Measurements from ENCODE around the gene PBX4.

The PBX4 gene

GRCh38 chr19:19520989-19521388 is 97.5 kb downstream of the PBX4 start:
- TF ChIP-seq, protein P1, sequence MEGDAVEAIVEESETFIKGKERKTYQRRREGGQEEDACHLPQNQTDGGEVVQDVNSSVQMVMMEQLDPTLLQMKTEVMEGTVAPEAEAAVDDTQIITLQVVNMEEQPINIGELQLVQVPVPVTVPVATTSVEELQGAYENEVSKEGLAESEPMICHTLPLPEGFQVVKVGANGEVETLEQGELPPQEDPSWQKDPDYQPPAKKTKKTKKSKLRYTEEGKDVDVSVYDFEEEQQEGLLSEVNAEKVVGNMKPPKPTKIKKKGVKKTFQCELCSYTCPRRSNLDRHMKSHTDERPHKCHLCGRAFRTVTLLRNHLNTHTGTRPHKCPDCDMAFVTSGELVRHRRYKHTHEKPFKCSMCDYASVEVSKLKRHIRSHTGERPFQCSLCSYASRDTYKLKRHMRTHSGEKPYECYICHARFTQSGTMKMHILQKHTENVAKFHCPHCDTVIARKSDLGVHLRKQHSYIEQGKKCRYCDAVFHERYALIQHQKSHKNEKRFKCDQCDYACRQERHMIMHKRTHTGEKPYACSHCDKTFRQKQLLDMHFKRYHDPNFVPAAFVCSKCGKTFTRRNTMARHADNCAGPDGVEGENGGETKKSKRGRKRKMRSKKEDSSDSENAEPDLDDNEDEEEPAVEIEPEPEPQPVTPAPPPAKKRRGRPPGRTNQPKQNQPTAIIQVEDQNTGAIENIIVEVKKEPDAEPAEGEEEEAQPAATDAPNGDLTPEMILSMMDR (IDR thresholded peaks at IDR 0.05): no peak
- no peak for TF ChIP-seq ZFX (IDR thresholded peaks at IDR 0.05; ENCODE audit: borderline replicate concordance)
- no peak overlapping the region for H3K27ac ChIP-seq

- H3K27ac ChIP-seq: peak overlapping the region; percentile 74; the same call in 1 of the 2 replicates
- no peak for TF ChIP-seq ZFX (IDR thresholded peaks at IDR 0.05; ENCODE audit: borderline replicate concordance)
- TF ChIP-seq, protein P1 (IDR thresholded peaks at IDR 0.05): no peak
Measured at GRCh38 chr19:19517235-19517619, 101.3 kb downstream of the PBX4 start.

- TF ChIP-seq, protein P1 (IDR thresholded peaks at IDR 0.05): peak; percentile 14; the same call in 1 of the 2 replicates
- no peak for TF ChIP-seq ZFX (IDR thresholded peaks at IDR 0.05; ENCODE audit: borderline replicate concordance)
- H3K27ac ChIP-seq: peak within 1 kb of the TSS; percentile 74
Measured at GRCh38 chr19:19515642-19516519, 102.6 kb downstream of the PBX4 start, which contains the start of gene NDUFA13. TSS of gene NDUFA13 (plus strand) at chr19:19516225. CDS start at chr19:19516239, 14 bp downstream.

DNA sequence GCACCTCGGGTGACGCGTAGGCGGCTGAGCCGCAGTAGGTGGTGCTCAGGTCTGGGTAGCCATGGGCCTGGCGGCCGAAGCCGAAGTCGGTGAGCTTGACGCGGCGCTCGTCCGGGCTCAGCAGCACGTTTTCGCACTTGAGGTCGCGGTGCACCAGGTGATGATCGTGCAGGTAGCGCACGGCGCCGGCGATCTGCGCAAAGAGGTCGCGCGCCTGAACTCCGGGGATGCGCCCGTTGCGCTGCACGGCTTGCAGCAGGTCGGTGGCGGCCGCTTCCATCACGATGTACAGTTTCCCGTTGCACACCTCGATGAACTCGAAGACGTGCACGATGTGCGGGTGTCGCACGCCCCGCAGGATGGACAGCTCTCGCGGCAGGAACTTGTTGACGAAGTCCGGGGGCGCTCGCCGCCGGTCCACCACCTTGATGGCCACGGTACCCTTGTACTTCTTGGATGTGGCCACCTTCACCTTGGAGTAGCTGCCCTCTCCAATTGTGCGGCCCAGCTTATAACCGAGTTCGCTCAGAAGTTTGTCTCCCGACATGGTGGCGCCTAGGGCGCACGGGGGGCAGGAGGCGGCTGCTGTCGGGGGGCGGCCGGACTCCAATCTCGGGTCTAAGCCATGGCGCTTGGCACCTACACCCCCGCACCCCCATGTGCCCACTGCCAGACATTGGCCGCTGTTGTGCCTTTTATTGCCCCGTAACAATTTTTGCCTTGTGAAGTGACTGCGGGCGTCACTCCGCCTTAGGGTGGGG is 103.4 kb downstream of the PBX4 start, which contains the start of gene TSSK6:
TSS of gene TSSK6 (minus strand) at position 668 of the 761 bp plus-strand sequence. CDS start at position 547, 121 bp downstream.
- TF ChIP-seq, protein P1 (IDR thresholded peaks at IDR 0.05): no peak
- TF ChIP-seq ZFX (IDR thresholded peaks at IDR 0.05; ENCODE audit: borderline replicate concordance): no peak
- peak within 1 kb of the TSS; percentile 74 for H3K27ac ChIP-seq

GRCh38 chr19:19514215-19514657 is 104.3 kb downstream of the PBX4 start:
- no peak overlapping the region for H3K27ac ChIP-seq
- TF ChIP-seq ZFX (IDR thresholded peaks at IDR 0.05; ENCODE audit: borderline replicate concordance): no peak
- TF ChIP-seq, protein P1 (IDR thresholded peaks at IDR 0.05): no peak

DNA sequence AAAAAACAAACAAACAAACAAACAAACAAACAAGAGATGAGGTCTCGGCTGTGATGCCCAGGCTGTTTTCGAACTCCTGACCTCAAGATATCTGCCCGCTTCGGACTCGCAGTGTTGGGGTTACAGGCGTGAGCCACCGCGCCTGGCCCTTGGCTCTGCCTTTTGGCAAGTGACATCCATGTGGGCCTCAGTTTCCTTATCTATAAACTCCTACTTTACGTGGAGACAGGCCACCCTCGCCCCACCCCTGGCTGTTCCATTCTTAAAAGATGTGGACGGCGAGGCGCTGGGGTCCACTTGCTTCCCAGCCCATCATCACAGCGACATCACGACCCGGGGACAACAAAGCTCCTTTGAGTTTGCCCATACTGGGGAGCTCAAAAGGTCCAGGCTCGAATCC is 104.8 kb downstream of the PBX4 start:
- no peak overlapping the region for H3K27ac ChIP-seq
- TF ChIP-seq ZFX (IDR thresholded peaks at IDR 0.05; ENCODE audit: borderline replicate concordance): no peak
- TF ChIP-seq, protein P1 (IDR thresholded peaks at IDR 0.05): no peak
